ENCODE measurements around the gene CHMP6.

DNA sequence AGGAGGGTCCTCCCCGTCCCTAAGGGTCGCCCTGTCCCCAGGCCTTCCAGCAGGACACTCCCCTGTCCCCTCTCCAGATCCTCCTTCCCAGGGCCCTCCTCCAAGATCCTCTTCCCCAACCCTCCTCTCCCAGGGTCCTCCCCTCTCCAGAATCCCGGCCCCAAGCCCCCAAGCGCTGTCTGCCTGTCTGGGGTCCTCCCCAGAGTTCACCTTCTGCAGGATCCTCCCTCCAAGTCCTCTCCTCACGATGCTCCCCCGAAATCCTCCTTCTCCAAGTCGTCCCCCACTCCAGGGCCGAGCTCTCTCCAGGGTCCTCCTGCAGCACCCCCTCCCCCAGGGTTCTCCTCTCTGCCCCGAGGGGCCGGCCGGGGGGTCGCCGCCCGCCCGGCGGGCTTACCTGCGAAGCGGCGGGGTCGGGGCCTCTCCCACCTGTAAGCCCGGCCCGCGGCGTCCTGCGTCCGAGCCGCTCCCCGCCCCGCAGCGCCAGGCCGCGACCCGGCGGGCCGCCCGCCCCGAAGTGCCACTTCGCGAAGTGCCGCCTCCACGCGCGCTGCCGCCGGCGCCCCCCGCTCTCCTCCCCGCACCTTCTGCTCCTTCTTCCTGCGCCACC, 42.6 kb downstream of the CHMP6 start:
- TF ChIP-seq ZNF583 (CRISPR knock-in tag; IDR thresholded peaks at IDR 0.05) = no peak
- no peak for TF ChIP-seq TCF3 (CRISPR knock-in tag; IDR thresholded peaks at IDR 0.05)
- no peak for TF ChIP-seq CEBPG (CRISPR knock-in tag; IDR thresholded peaks at IDR 0.05)
- no peak for TF ChIP-seq CEBPG (tag; conservative IDR thresholded peaks at IDR 0.05 in 1 of 2, IDR thresholded peaks at IDR 0.05 in 1 of 2)
- TF ChIP-seq POLR2A (conservative IDR thresholded peaks at IDR 0.05) = no peak
- no peak for TF ChIP-seq GABPA (tag; conservative IDR thresholded peaks at IDR 0.05; ENCODE audit: low read depth)
- TF ChIP-seq HNRNPLL (IDR thresholded peaks at IDR 0.05; ENCODE audit: low read depth, low read length, poor library complexity, severe bottlenecking) = no peak
- TF ChIP-seq POLR2AphosphoS5 (IDR thresholded peaks at IDR 0.05; ENCODE audit: control insufficient read depth, insufficient read depth, low read depth, low read length) = no peak
- TF ChIP-seq KLF13 (tag; IDR thresholded peaks at IDR 0.05; ENCODE audit: borderline replicate concordance, low read depth) = no peak
- no peak for TF ChIP-seq HSF4 (CRISPR knock-in tag; IDR thresholded peaks at IDR 0.05; ENCODE audit: borderline replicate concordance)
- no peak for TF ChIP-seq GATA2 (CRISPR knock-in tag; IDR thresholded peaks at IDR 0.05)
- no peak for TF ChIP-seq TBL1XR1 (IDR thresholded peaks at IDR 0.05; ENCODE audit: low read length in 2 of 2)
- TF ChIP-seq CBX8 (IDR thresholded peaks at IDR 0.05; ENCODE audit: borderline replicate concordance, extremely low read depth, low read depth, low read length, poor library complexity, severe bottlenecking) = no peak
